ENCODE data around the gene SLC35B1. TPM values are rescaled to one million over a fixed set of nuclear protein-coding genes. Genes with fewer than 3 reads are reported as not detected.

The SLC35B1 gene
- total RNA-seq, 1 donor from 2014 or later, result 123 TPM

- no peaks in the 10 kb centered on the region for H3K27me3 ChIP-seq
- intact Hi-C loops (cut with DNase I), result no loop called here
- no peak overlapping the region for H3K4me3 ChIP-seq
- no peak overlapping the region for H3K27ac ChIP-seq
- H3K4me1 ChIP-seq, result peaks cover 0 to 22% of the 10 kb centered on the region in 2 donors
- DNase-seq (ENCODE audit: low spot score in 2 of 2), result no peak
- peaks cover 8 to 10% of the 10 kb centered on the region in 2 donors for H3K36me3 ChIP-seq
- no peak for TF ChIP-seq CTCF (IDR thresholded peaks at IDR 0.05)
- H3K9me3 ChIP-seq, result no peaks in the 10 kb centered on the region
These were observed 39.9 kb downstream of the SLC35B1 start for GRCh38 chr17:49667854-49668253.

- H3K36me3 ChIP-seq, result peaks cover 4 to 16% of the 10 kb centered on the region in 2 donors
- intact Hi-C loops (cut with DNase I), result no loop called here
- H3K27ac ChIP-seq, result no peak overlapping the region
- peaks cover 0 to 7% of the 10 kb centered on the region in 2 donors for H3K4me1 ChIP-seq
- no peak for TF ChIP-seq CTCF (IDR thresholded peaks at IDR 0.05)
- no peak for DNase-seq (ENCODE audit: low spot score in 2 of 2)
- H3K4me3 ChIP-seq, result no peak overlapping the region
- no peaks in the 10 kb centered on the region for H3K27me3 ChIP-seq
- H3K9me3 ChIP-seq, result no peaks in the 10 kb centered on the region
These were observed 43.0 kb downstream of the SLC35B1 start for GRCh38 chr17:49664706-49665211.

- H3K4me3 ChIP-seq, result no peak overlapping the region
- intact Hi-C loops (cut with DNase I), result no loop called here
- H3K4me1 ChIP-seq, result peaks cover 0 to 14% of the 10 kb centered on the region in 2 donors
- H3K36me3 ChIP-seq, result peaks cover 4 to 16% of the 10 kb centered on the region in 2 donors
- H3K9me3 ChIP-seq, result no peaks in the 10 kb centered on the region
- H3K27me3 ChIP-seq, result no peaks in the 10 kb centered on the region
- TF ChIP-seq CTCF (IDR thresholded peaks at IDR 0.05), result no peak
- no peak for DNase-seq (ENCODE audit: low spot score in 2 of 2)
- peak overlapping the region; percentile 21 to 40 for H3K27ac ChIP-seq
These were observed 47.9 kb downstream of the SLC35B1 start for GRCh38 chr17:49659661-49660382.

GRCh38 chr17:49656247-49656646, 51.5 kb downstream of the SLC35B1 start:
- no peaks in the 10 kb centered on the region for H3K27me3 ChIP-seq
- H3K4me3 ChIP-seq, result no peak overlapping the region
- TF ChIP-seq CTCF (IDR thresholded peaks at IDR 0.05), result no peak
- H3K27ac ChIP-seq, result peak overlapping the region; percentile 27 to 30
- intact Hi-C loops (cut with DNase I), result no loop called here
- no peak for DNase-seq (ENCODE audit: low spot score in 2 of 2)
- H3K4me1 ChIP-seq, result peaks cover 0 to 22% of the 10 kb centered on the region in 2 donors
- no peaks in the 10 kb centered on the region for H3K36me3 ChIP-seq
- H3K9me3 ChIP-seq, result no peaks in the 10 kb centered on the region

Other genes with a start within 250 kb of the SLC35B1 start
- gene NGFR, start 212.7 kb downstream of the SLC35B1 start, total RNA-seq, result 53.0 TPM
- 30.3 TPM for gene NXPH3, start 132.1 kb downstream of the SLC35B1 start, total RNA-seq
- gene SPOP, start 29.9 kb downstream of the SLC35B1 start, total RNA-seq, result 189 TPM
- gene FAM117A, start 56.2 kb upstream of the SLC35B1 start, total RNA-seq, result 25.4 TPM
- gene KAT7, start 80.7 kb upstream of the SLC35B1 start, total RNA-seq, result 46.6 TPM
- gene TAC4, start 140.1 kb upstream of the SLC35B1 start, total RNA-seq, result not detected

Data from ascending aorta (tissue), 2 donors.